HepG2 (cell line): ENCODE data around the gene SDK2.

Source experiments
- AGO2 ChIP-seq: fragments of 200-400 bp; formaldehyde crosslinking; optimal IDR thresholded peaks from 2 replicates; pipeline ENCODE3; 2017; ENCODE audit warnings: mild to moderate bottlenecking, low read depth, low read length, moderate library complexity
- EP300 ChIP-seq, 3 experiments: sonication (generic) in 1 of 3; formaldehyde crosslinking in 1 of 3; IDR thresholded peaks; 2 replicates each; pipeline versions ENCODE4 v1.5.1 to v1.6.1; 2011 to 2020; ENCODE audit warnings: low read depth in 2 of 3, low read length in 2 of 3, borderline replicate concordance in 1 of 3, improper control_type of control experiment in 1 of 3, mild to moderate bottlenecking in 1 of 3, missing genetic modification reagents in 1 of 3, moderate library complexity in 1 of 3
- FOXC1 ChIP-seq: sonication (generic); formaldehyde crosslinking; IDR thresholded peaks from 2 replicates; pipeline ENCODE4 v1.8.0; 2022; ENCODE audit warnings: mild to moderate bottlenecking, missing genetic modification reagents, borderline replicate concordance
- HINFP ChIP-seq: sonication (generic); formaldehyde crosslinking; IDR thresholded peaks from 2 replicates; pipeline ENCODE4 v1.4.0; 2020; ENCODE audit warnings: low read depth, mild to moderate bottlenecking, missing genetic modification reagents
- NCOA2 ChIP-seq: sonication (generic); formaldehyde crosslinking; IDR thresholded peaks from 2 replicates; pipeline ENCODE4 v1.8.0; 2022; ENCODE audit warnings: inconsistent platforms
- SMC3 ChIP-seq: IDR thresholded peaks from 2 replicates; pipeline ENCODE4 v1.6.1; 2011; ENCODE audit warnings: low read length, improper control_type of control experiment
- XRCC5 ChIP-seq: fragments of 200-400 bp; formaldehyde crosslinking; optimal IDR thresholded peaks from 2 replicates; pipeline ENCODE3; 2017; ENCODE audit warnings: mild to moderate bottlenecking, low read length
- ZNF430 ChIP-seq: sonication (generic); formaldehyde crosslinking; IDR thresholded peaks from 2 replicates; pipeline ENCODE4 v1.9.0; 2021; ENCODE audit warnings: mild to moderate bottlenecking, missing genetic modification reagents
- ZNF589 ChIP-seq: sonication (generic); formaldehyde crosslinking; conservative IDR thresholded peaks from 2 replicates; pipeline ENCODE4 v1.8.0; 2022; ENCODE audit warnings: mild to moderate bottlenecking, moderate library complexity, missing genetic modification reagents

- TF ChIP-seq ZNF589 (CRISPR knock-in tag) (no peak), EP300 (IDR thresholded peaks at IDR 0.05; ENCODE audit: low read depth in 2 of 2, low read length in 2 of 2) (no peak), EP300 (CRISPR knock-in tag; IDR thresholded peaks at IDR 0.05; ENCODE audit: borderline replicate concordance) (no peak), XRCC5 (no peak), NCOA2 (CRISPR knock-in tag) (no peak), AGO2 (no peak), HINFP (CRISPR knock-in tag) (no peak), ZNF430 (CRISPR knock-in tag) (no peak), SMC3 (no peak), FOXC1 (CRISPR knock-in tag) (no peak)
These were observed 180.4 kb downstream of the SDK2 start for GRCh38 chr17:73463821-73464220.
